GM12874 (cell line): ENCODE results near the gene GSC.

ENCODE experiments used
- CTCF ChIP-seq: IDR thresholded peaks from 2 replicates; pipeline ENCODE4 v1.5.1; 2011; ENCODE audit warnings: low read depth, mild to moderate bottlenecking, control low read depth, low read length, moderate library complexity; ENCODE audit not compliant: insufficient read depth

The GSC gene

GRCh38 chr14:94771158-94771905, 1.4 kb upstream of the GSC start:
- no peak for TF ChIP-seq CTCF

- TF ChIP-seq CTCF: no peak
Observed at GRCh38 chr14:94770815-94771157, 873 bp upstream of the GSC start.

GRCh38 chr14:94770251-94770749, 387 bp upstream of the GSC start:
- TF ChIP-seq CTCF: no peak

GRCh38 chr14:94768521-94769390, 1.2 kb downstream of the GSC start:
- TF ChIP-seq CTCF: no peak

- no peak for TF ChIP-seq CTCF
Observed at GRCh38 chr14:94768141-94768520, 1.8 kb downstream of the GSC start.

- no peak for TF ChIP-seq CTCF
Observed at GRCh38 chr14:94767321-94767878, 2.5 kb downstream of the GSC start.

GRCh38 chr14:94764573-94764972, 5.3 kb downstream of the GSC start:
- no peak for TF ChIP-seq CTCF
